ENCODE measurements around the gene ASB13.
A peak's percentile ranks its signal among the peaks of the same experiment; 100 is the strongest.

The ASB13 gene

GRCh38 chr10:5634918-5635317 lies 31.5 kb downstream of the ASB13 start:
- Histone ChIP-seq H3K36me3 (ENCODE audit: insufficient read depth, low read length) (peaks cover 14% of the 10 kb centered on the region), H3K27me3 (ENCODE audit: insufficient read depth, low read length) (no peaks in the 10 kb centered on the region), H2AFZ (ENCODE audit: low read depth, low read length) (no peak overlapping the region), H3K4me3 (ENCODE audit: low read length) (no peak overlapping the region), H3K9me3 (ENCODE audit: low read length) (no peaks in the 10 kb centered on the region), H3K4me1 (ENCODE audit: insufficient read depth, low read length) (no peaks in the 10 kb centered on the region)

DNA sequence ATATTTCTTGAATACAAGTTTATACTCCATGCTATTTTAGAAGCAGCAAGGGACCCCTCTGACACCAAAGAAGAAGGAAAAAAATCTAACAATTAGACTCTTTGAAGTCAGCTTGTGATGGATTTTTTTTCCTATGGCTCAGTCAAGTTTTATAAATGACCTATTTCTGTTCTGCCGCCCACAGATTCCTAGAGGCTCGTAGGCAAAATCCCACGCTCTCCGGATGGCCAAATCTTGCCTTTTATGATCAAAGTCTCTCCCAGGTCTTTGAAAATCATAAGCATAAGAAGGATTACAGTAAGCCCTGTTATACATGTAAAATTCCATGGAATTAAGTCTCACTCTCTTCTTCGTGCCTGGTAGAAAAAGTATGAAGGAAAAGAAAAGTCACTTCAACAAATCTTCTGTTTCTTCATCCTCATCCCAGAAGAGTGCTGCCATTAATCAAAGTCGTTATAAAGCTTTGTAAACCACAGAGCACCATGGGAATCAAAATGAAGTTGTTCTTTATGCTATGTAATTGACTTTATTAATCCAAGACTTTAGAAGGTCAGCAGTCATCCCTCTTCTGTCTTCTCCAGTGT lies 33.1 kb downstream of the ASB13 start:
- Histone ChIP-seq H3K4me3 (ENCODE audit: low read length) (no peak overlapping the region), H2AFZ (ENCODE audit: low read depth, low read length) (no peak overlapping the region), H3K27me3 (ENCODE audit: insufficient read depth, low read length) (no peaks in the 10 kb centered on the region), H3K36me3 (ENCODE audit: insufficient read depth, low read length) (no peaks in the 10 kb centered on the region), H3K9me3 (ENCODE audit: low read length) (no peaks in the 10 kb centered on the region), H3K4me1 (ENCODE audit: insufficient read depth, low read length) (peaks cover 11% of the 10 kb centered on the region)

DNA sequence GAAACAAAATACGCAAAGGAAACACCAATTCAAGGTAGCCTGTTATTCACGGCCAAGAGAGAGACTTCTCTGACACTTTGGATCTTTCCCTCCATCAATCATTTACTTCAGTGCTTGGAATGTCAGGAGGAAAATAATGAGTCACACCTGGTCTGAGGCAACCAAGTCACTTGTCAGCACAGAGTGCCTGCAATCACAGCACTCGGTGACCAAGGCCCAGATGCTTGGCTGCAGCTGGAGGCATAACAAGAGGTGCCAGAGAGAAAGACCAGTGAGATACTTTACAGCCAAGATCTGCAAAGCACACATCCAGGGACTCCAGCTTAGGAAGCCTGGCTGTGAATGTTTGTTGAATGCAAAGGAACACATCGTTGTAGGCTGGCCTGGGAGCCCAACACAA lies 33.9 kb downstream of the ASB13 start:
- no peaks in the 10 kb centered on the region for H3K27me3 ChIP-seq (ENCODE audit: insufficient read depth, low read length)
- no peak overlapping the region for H3K4me3 ChIP-seq (ENCODE audit: low read length)
- peaks cover 15% of the 10 kb centered on the region for H3K4me1 ChIP-seq (ENCODE audit: insufficient read depth, low read length)
- H3K9me3 ChIP-seq (ENCODE audit: low read length) = no peaks in the 10 kb centered on the region
- no peak overlapping the region for H2AFZ ChIP-seq (ENCODE audit: low read depth, low read length)
- no peaks in the 10 kb centered on the region for H3K36me3 ChIP-seq (ENCODE audit: insufficient read depth, low read length)

GRCh38 chr10:5631936-5632335 lies 34.5 kb downstream of the ASB13 start:
- Histone ChIP-seq H3K9me3 (ENCODE audit: low read length) (no peaks in the 10 kb centered on the region), H3K4me1 (ENCODE audit: insufficient read depth, low read length) (peaks cover 15% of the 10 kb centered on the region), H3K27me3 (ENCODE audit: insufficient read depth, low read length) (no peaks in the 10 kb centered on the region), H2AFZ (ENCODE audit: low read depth, low read length) (no peak overlapping the region), H3K4me3 (ENCODE audit: low read length) (no peak overlapping the region), H3K36me3 (ENCODE audit: insufficient read depth, low read length) (no peaks in the 10 kb centered on the region)

DNA sequence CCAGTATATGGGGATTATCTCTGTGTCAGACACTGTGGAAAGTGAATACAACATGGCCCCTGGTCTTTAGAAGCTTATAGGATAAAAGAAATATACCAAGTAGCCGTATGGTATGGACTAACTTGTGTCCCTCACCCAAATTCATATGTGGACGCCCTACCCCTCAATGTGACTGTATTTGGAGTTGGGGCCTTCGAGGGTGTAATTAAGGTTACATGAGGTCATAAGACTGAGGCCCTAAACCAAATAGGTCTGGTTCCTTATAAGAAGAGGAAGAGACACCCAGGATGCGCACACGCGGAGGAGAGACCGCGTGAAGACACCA lies 36.3 kb downstream of the ASB13 start:
- H3K4me1 ChIP-seq (ENCODE audit: insufficient read depth, low read length) = peaks cover 15% of the 10 kb centered on the region
- H3K4me3 ChIP-seq (ENCODE audit: low read length) = no peak overlapping the region
- H3K27me3 ChIP-seq (ENCODE audit: insufficient read depth, low read length) = no peaks in the 10 kb centered on the region
- H2AFZ ChIP-seq (ENCODE audit: low read depth, low read length) = no peak overlapping the region
- H3K36me3 ChIP-seq (ENCODE audit: insufficient read depth, low read length) = no peaks in the 10 kb centered on the region
- H3K9me3 ChIP-seq (ENCODE audit: low read length) = no peaks in the 10 kb centered on the region

DNA sequence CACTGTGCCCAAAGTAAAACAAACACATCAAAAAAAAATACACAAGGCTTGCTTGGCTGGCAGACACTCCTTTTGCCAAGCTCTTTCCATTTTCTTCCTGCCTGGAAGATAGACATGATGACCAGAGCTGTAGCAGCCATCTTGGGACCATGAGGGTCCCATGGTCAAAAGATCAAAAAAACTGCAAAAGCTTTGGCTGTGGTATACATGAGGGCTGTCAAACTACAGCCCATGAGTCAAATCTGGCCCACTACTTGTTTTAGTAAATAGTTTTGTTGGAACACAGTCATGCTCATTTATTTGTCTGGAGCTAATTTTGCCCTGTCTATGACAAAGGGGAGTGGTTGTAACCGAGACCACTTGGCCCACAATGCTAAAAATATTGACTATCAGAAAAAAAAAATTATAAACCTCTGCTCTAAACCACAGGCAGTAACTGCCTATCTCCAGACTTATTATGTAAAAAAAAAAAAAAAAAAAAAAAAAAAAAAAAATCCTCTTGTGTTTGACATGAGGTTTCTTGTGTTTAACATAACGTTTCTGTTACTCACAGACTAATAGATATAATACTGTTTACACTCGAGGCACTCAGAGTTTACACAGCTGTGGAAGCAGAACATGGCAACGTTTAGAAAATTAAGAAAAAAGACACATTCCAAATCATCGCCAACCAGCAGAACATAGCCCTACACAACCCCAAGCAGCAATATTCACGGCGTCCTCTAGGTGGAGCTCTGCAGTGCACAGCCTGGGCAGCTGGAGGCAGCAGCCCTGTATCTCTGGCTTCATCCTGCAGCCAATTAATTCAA lies 36.9 kb downstream of the ASB13 start:
- H3K36me3 ChIP-seq (ENCODE audit: insufficient read depth, low read length) = no peaks in the 10 kb centered on the region
- H3K4me1 ChIP-seq (ENCODE audit: insufficient read depth, low read length) = peaks cover 15% of the 10 kb centered on the region
- H2AFZ ChIP-seq (ENCODE audit: low read depth, low read length) = peak overlapping the region; percentile 41
- no peaks in the 10 kb centered on the region for H3K9me3 ChIP-seq (ENCODE audit: low read length)
- no peak overlapping the region for H3K4me3 ChIP-seq (ENCODE audit: low read length)
- no peaks in the 10 kb centered on the region for H3K27me3 ChIP-seq (ENCODE audit: insufficient read depth, low read length)

GRCh38 chr10:5628451-5629302 lies 37.7 kb downstream of the ASB13 start:
- no peaks in the 10 kb centered on the region for H3K9me3 ChIP-seq (ENCODE audit: low read length)
- H3K4me1 ChIP-seq (ENCODE audit: insufficient read depth, low read length) = peaks cover 15% of the 10 kb centered on the region
- no peaks in the 10 kb centered on the region for H3K27me3 ChIP-seq (ENCODE audit: insufficient read depth, low read length)
- H2AFZ ChIP-seq (ENCODE audit: low read depth, low read length) = peak overlapping the region; percentile 41
- no peak overlapping the region for H3K4me3 ChIP-seq (ENCODE audit: low read length)
- no peaks in the 10 kb centered on the region for H3K36me3 ChIP-seq (ENCODE audit: insufficient read depth, low read length)

DNA sequence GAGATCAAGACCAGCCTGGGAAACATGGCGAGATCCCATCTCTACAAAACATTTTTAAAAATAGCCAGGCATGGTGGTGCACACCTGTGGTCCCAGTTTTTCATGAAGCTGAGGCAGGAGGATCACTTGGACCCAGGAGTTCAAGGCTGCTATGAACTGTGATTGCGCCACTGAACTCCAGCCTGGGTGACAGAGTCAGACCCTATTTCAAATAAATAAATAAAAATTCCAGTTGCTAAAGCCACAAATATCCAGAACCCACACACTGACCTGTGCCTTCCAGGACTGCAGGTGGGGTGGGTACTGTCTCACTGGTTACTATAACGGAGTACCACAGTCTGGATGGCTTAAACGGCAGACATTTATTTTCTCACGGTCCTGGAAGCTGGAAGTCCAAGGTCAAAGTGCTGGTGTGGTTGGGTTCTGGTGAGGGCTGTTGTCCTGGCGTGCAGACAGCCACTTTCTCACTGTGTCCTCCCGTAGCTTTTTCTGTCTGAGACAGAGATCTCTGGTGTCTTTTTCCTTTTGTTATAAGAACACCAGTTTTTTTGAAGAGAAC lies 38.8 kb downstream of the ASB13 start:
- H3K4me1 ChIP-seq (ENCODE audit: insufficient read depth, low read length) = peaks cover 15% of the 10 kb centered on the region
- no peaks in the 10 kb centered on the region for H3K9me3 ChIP-seq (ENCODE audit: low read length)
- no peaks in the 10 kb centered on the region for H3K27me3 ChIP-seq (ENCODE audit: insufficient read depth, low read length)
- H3K36me3 ChIP-seq (ENCODE audit: insufficient read depth, low read length) = no peaks in the 10 kb centered on the region
- H3K4me3 ChIP-seq (ENCODE audit: low read length) = no peak overlapping the region
- no peak overlapping the region for H2AFZ ChIP-seq (ENCODE audit: low read depth, low read length)

- no peaks in the 10 kb centered on the region for H3K27me3 ChIP-seq (ENCODE audit: insufficient read depth, low read length)
- H3K4me1 ChIP-seq (ENCODE audit: insufficient read depth, low read length) = peaks cover 15% of the 10 kb centered on the region
- no peak overlapping the region for H3K4me3 ChIP-seq (ENCODE audit: low read length)
- no peaks in the 10 kb centered on the region for H3K36me3 ChIP-seq (ENCODE audit: insufficient read depth, low read length)
- no peak overlapping the region for H2AFZ ChIP-seq (ENCODE audit: low read depth, low read length)
- H3K9me3 ChIP-seq (ENCODE audit: low read length) = no peaks in the 10 kb centered on the region
Measured at GRCh38 chr10:5625992-5626777, 40.2 kb downstream of the ASB13 start.

- Histone ChIP-seq H3K4me3 (ENCODE audit: low read length) (no peak overlapping the region), H2AFZ (ENCODE audit: low read depth, low read length) (no peak overlapping the region), H3K4me1 (ENCODE audit: insufficient read depth, low read length) (peaks cover 15% of the 10 kb centered on the region), H3K36me3 (ENCODE audit: insufficient read depth, low read length) (no peaks in the 10 kb centered on the region), H3K27me3 (ENCODE audit: insufficient read depth, low read length) (no peaks in the 10 kb centered on the region), H3K9me3 (ENCODE audit: low read length) (no peaks in the 10 kb centered on the region)
Measured at GRCh38 chr10:5624701-5625100, 41.7 kb downstream of the ASB13 start.

- no peak overlapping the region for H2AFZ ChIP-seq (ENCODE audit: low read depth, low read length)
Measured at GRCh38 chr10:5623081-5623748, 43.2 kb downstream of the ASB13 start.

More at GRCh38 chr10:5623081-5623748, 43.2 kb downstream of the ASB13 start:
- Histone ChIP-seq H3K4me3 (ENCODE audit: low read length) (no peak overlapping the region), H3K27me3 (ENCODE audit: insufficient read depth, low read length) (no peaks in the 10 kb centered on the region), H3K9me3 (ENCODE audit: low read length) (no peaks in the 10 kb centered on the region), H3K36me3 (ENCODE audit: insufficient read depth, low read length) (no peaks in the 10 kb centered on the region), H3K4me1 (ENCODE audit: insufficient read depth, low read length) (peaks cover 12% of the 10 kb centered on the region)
